Endodermal cell (in vitro differentiated cells): ENCODE data around the gene DCLRE1C. TPM values are rescaled to one million over a fixed set of nuclear protein-coding genes. Genes with fewer than 3 reads are reported as not detected.

ENCODE experiments used
- DNase-seq: peaks from one replicate; pipeline ENCODE4 v3.0.0-alpha.2; 2017
- H3K27ac ChIP-seq: 2 replicates; pipeline ENCODE4 v1.5.1; 2013; ENCODE audit warnings: mild to moderate bottlenecking, low read depth, low read length, moderate library complexity
- H3K27me3 ChIP-seq: 2 replicates; pipeline ENCODE4 v1.6.1; 2013; ENCODE audit warnings: mild to moderate bottlenecking, low read length, moderate library complexity; ENCODE audit not compliant: insufficient read depth, control insufficient read depth, poor library complexity, severe bottlenecking
- H3K36me3 ChIP-seq: 2 replicates; pipeline ENCODE4 v1.7.0; 2013; ENCODE audit warnings: mild to moderate bottlenecking, low read length, moderate library complexity; ENCODE audit not compliant: control insufficient read depth, insufficient read depth
- H3K4me1 ChIP-seq: one replicate; pipeline ENCODE4 v1.7.0; 2013; ENCODE audit warnings: low read length; ENCODE audit not compliant: control insufficient read depth, insufficient read depth
- H3K4me3 ChIP-seq: 2 replicates; pipeline ENCODE4 v1.5.1; 2013; ENCODE audit warnings: mild to moderate bottlenecking, low read length, moderate library complexity
- H3K9ac ChIP-seq: 2 replicates; pipeline ENCODE4 v1.6.1; 2013; ENCODE audit warnings: mild to moderate bottlenecking, low read length, moderate library complexity; ENCODE audit not compliant: poor library complexity, severe bottlenecking; ENCODE audit errors: extremely low read depth
- H3K9me3 ChIP-seq: 2 replicates; pipeline ENCODE4 v1.6.1; 2013; ENCODE audit warnings: mild to moderate bottlenecking, low read length, moderate library complexity; ENCODE audit not compliant: control insufficient read depth
- H3K27ac Mint-ChIP-seq: 2 replicates; pipeline ENCODE4 v1.8.0; 2020; ENCODE audit warnings: mixed read lengths
- H3K27me3 Mint-ChIP-seq: 2 replicates; pipeline ENCODE4 v1.8.0; 2021; ENCODE audit warnings: mild to moderate bottlenecking, mixed read lengths; ENCODE audit not compliant: insufficient read depth
- H3K36me3 Mint-ChIP-seq: 2 replicates; pipeline ENCODE4 v1.8.0; 2020; ENCODE audit warnings: low read depth, mixed read lengths
- H3K4me1 Mint-ChIP-seq: 2 replicates; pipeline ENCODE4 v1.8.0; 2020; ENCODE audit warnings: mixed read lengths
- H3K4me3 Mint-ChIP-seq: 2 replicates; pipeline ENCODE4 v1.8.0; 2020; ENCODE audit warnings: mild to moderate bottlenecking, moderate library complexity, mixed read lengths
- H3K9me3 Mint-ChIP-seq: 2 replicates; pipeline ENCODE4 v1.8.0; 2020; ENCODE audit warnings: mild to moderate bottlenecking, mixed read lengths
- WGBS, 2 experiments: methylation state at CpG; one replicate each; pipeline versions ENCODE4 v1.1.5 to v1.1.7; 2013; ENCODE audit warnings: missing lambda C conversion rate in 2 of 2, mixed read lengths in 1 of 2; ENCODE audit not compliant: insufficient coverage in 1 of 2, insufficient read length in 1 of 2; 5-methylcytosine and 5-hydroxymethylcytosine counted together
- total RNA-seq, 2 donors: library from RNA; stranded (reverse); fragmentation: NEBNext Ultra II Directional in 1 of 2; extraction: Animal tissue kit (Norgen Biotek cat#: 25700) in 1 of 2; gene quantifications; 2 replicates in 1 of 2; 3 replicates in 1 of 2; pipeline ENCODE4 v1.2.1, GENCODE V29; 2021
- TF ChIP-seq, protein P1 (sequence below): fragments of 200-600 bp; sonication (generic); conservative IDR thresholded peaks from 2 replicates; pipeline ENCODE4 v1.5.0; 2021; ENCODE audit warnings: antibody characterized with exemption, mild to moderate bottlenecking

Gene DCLRE1C
- total RNA-seq, 2 donors from 2014 or later = 5.2 to 10.0 TPM

DNA sequence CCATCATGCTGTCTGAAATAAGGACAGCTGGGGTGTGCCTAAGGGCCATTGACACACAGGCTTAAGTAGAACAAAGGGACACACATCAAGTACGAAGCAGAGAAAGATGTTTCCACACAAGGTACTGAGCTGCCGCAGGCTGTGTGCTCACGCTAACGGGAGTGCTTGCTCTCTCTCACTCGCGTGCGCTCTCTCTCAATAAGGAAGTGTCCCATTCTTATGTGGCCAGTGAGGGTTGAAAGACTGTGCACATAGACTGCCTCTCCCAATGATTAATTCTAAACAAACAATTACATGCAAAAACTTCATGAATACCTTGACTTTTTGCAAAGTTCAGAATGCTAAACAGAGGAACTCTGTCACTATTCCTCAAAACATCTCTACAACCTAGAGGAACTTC lies 29.9 kb downstream of the DCLRE1C start:
- 96 to 100% methylated on average over 6 to 7 of the region's 7 CpGs for WGBS, 2 experiments
- Histone ChIP-seq H3K9ac (no peak overlapping the region), H3K4me1 (no peaks in the 10 kb centered on the region), H3K27me3 (no peaks in the 10 kb centered on the region), H3K4me3 (no peak overlapping the region), H3K9me3 (no peaks in the 10 kb centered on the region), H3K27ac (no peak overlapping the region), H3K36me3 (peaks cover 14% of the 10 kb centered on the region)
- H3K4me1 Mint-ChIP-seq = no peaks in the 10 kb centered on the region
- no peaks in the 10 kb centered on the region for H3K27me3 Mint-ChIP-seq
- no peaks in the 10 kb centered on the region for H3K9me3 Mint-ChIP-seq
- peaks cover 73% of the 10 kb centered on the region for H3K36me3 Mint-ChIP-seq
- H3K4me3 Mint-ChIP-seq = no peak overlapping the region
- no peak overlapping the region for H3K27ac Mint-ChIP-seq
- TF ChIP-seq, protein P1, sequence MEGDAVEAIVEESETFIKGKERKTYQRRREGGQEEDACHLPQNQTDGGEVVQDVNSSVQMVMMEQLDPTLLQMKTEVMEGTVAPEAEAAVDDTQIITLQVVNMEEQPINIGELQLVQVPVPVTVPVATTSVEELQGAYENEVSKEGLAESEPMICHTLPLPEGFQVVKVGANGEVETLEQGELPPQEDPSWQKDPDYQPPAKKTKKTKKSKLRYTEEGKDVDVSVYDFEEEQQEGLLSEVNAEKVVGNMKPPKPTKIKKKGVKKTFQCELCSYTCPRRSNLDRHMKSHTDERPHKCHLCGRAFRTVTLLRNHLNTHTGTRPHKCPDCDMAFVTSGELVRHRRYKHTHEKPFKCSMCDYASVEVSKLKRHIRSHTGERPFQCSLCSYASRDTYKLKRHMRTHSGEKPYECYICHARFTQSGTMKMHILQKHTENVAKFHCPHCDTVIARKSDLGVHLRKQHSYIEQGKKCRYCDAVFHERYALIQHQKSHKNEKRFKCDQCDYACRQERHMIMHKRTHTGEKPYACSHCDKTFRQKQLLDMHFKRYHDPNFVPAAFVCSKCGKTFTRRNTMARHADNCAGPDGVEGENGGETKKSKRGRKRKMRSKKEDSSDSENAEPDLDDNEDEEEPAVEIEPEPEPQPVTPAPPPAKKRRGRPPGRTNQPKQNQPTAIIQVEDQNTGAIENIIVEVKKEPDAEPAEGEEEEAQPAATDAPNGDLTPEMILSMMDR = no peak
- no peak for DNase-seq

DNA sequence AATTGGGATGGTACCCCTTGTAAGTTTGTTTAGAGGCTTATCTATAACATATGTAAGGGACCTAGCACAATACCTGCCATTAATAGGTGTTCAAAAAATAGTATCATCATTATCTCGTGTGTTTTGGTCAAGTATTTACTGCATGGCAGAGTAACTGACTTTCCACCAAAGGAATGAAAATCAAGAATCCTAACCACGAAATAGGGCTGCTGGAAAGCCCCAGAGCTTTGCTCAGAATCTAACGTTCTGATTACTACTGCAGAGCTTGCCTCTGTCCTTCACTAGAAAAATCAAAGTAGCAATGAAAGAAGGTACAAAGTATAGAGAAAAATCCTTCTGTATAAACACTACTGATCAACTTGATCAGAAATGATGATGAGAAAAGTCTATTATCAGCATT lies 34.9 kb downstream of the DCLRE1C start:
- no peak overlapping the region for H3K4me3 ChIP-seq
- H3K27me3 ChIP-seq = no peaks in the 10 kb centered on the region
- no peak for DNase-seq
- peaks cover 44% of the 10 kb centered on the region for H3K9me3 ChIP-seq
- no peaks in the 10 kb centered on the region for H3K27me3 Mint-ChIP-seq
- peaks cover 40% of the 10 kb centered on the region for H3K36me3 ChIP-seq
- peaks cover 88% of the 10 kb centered on the region for H3K36me3 Mint-ChIP-seq
- no peak overlapping the region for H3K27ac Mint-ChIP-seq
- H3K4me1 Mint-ChIP-seq = no peaks in the 10 kb centered on the region
- 94 to 100% methylated on average over 2 to 3 of the region's 3 CpGs for WGBS, 2 experiments
- no peak overlapping the region for H3K9ac ChIP-seq
- TF ChIP-seq, protein P1 = no peak
- H3K4me3 Mint-ChIP-seq = no peak overlapping the region
- H3K4me1 ChIP-seq = no peaks in the 10 kb centered on the region
- peaks cover 36% of the 10 kb centered on the region for H3K9me3 Mint-ChIP-seq
- H3K27ac ChIP-seq = no peak overlapping the region

DNA sequence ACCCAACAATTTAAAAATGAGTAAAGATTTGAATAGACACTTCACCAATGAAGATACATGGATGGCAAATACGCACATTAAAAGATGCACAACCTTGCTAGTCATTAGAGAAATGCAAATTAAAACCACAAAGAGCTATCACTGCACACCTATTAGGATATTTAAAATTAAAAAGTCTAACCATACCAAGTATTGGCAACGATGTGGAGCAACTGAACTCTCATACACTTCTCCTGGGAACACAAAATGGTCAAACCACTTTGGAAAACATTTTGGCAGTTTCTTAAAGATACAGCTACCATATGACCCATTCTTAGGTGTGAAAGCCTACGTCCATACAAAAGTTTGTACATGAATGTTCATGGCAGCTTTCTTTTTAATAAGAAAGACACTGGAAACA lies 36.1 kb downstream of the DCLRE1C start:
- Histone ChIP-seq H3K9me3 (peaks cover 46% of the 10 kb centered on the region), H3K36me3 (peaks cover 40% of the 10 kb centered on the region), H3K4me3 (no peak overlapping the region), H3K27ac (no peak overlapping the region), H3K27me3 (no peaks in the 10 kb centered on the region), H3K9ac (no peak overlapping the region), H3K4me1 (no peaks in the 10 kb centered on the region)
- TF ChIP-seq, protein P1 = no peak
- Mint-ChIP-seq H3K9me3 (peaks cover 36% of the 10 kb centered on the region), H3K4me1 (no peaks in the 10 kb centered on the region), H3K36me3 (peaks cover 89% of the 10 kb centered on the region), H3K27ac (no peak overlapping the region), H3K27me3 (no peaks in the 10 kb centered on the region), H3K4me3 (no peak overlapping the region)
- no peak for DNase-seq
- WGBS, 2 experiments = 93 to 99% methylated on average over 2 to 3 of the region's 3 CpGs
